H1 (cell line): ENCODE results near the gene HPS6. TPM values are rescaled to one million over a fixed set of nuclear protein-coding genes. Genes with fewer than 3 reads are reported as not detected.

ENCODE experiments used
- CTCF ChIA-PET: fragments of 300-600 bp; sonication (Branson Sonifier 250); formaldehyde crosslinking; loops from one replicate; lab custom pipeline; 2021; ENCODE audit not compliant: partially characterized antibody; lab: Charles Lee
- POLR2A ChIA-PET: fragments of 300-600 bp; sonication (Branson Sonifier 250); formaldehyde crosslinking; loops from one replicate; lab custom pipeline; 2021; ENCODE audit warnings: inconsistent platforms; ENCODE audit not compliant: partially characterized antibody; lab: Charles Lee
- DNase-seq, 2 experiments: peaks; one replicate each; pipeline versions ENCODE4 v3.0.0 to v3.0.0-alpha.2; 2010 to 2022; ENCODE audit warnings: low spot score in 2 of 2, low read depth in 1 of 2, mixed read lengths in 1 of 2
- FAIRE-seq: peaks from 2 replicates; lab custom pipeline; 2011; peaks lifted over from hg19 to GRCh38; lab: Jason Lieb, UNC
- H2AFZ ChIP-seq: 2 replicates; pipeline ENCODE4 v1.8.1; 2012; ENCODE audit warnings: low read length, inconsistent platforms
- H2AK5ac ChIP-seq: 2 replicates; pipeline ENCODE4 v1.6.1; 2013; ENCODE audit warnings: low read depth, low read length
- H2BK120ac ChIP-seq: replicated peaks from 2 replicates; pipeline ENCODE3; 2013; ENCODE audit warnings: low read depth, low read length, inconsistent platforms
- H2BK12ac ChIP-seq: 2 replicates; pipeline ENCODE4 v1.6.1; 2013; ENCODE audit warnings: low read depth, low read length
- H2BK15ac ChIP-seq: 2 replicates; pipeline ENCODE4 v1.6.1; 2013; ENCODE audit warnings: low read length
- H2BK20ac ChIP-seq: 2 replicates; pipeline ENCODE4 v1.6.1; 2013; ENCODE audit warnings: low read length
- H2BK5ac ChIP-seq: 2 replicates; pipeline ENCODE4 v1.6.1; 2013; ENCODE audit warnings: low read depth, low read length
- H3K14ac ChIP-seq: 2 replicates; pipeline ENCODE4 v1.6.1; 2013; ENCODE audit warnings: inconsistent platforms; ENCODE audit not compliant: insufficient read length
- H3K18ac ChIP-seq: 2 replicates; pipeline ENCODE4 v1.6.1; 2013; ENCODE audit warnings: low read length; ENCODE audit errors: extremely low read depth
- H3K23ac ChIP-seq: 2 replicates; pipeline ENCODE4 v1.6.1; 2013; ENCODE audit warnings: inconsistent platforms; ENCODE audit not compliant: insufficient read length
- H3K23me2 ChIP-seq: 2 replicates; pipeline ENCODE4 v1.6.1; 2013; ENCODE audit warnings: low read depth, low read length
- H3K27ac ChIP-seq: 2 replicates; pipeline ENCODE4 v1.6.1; 2011; ENCODE audit warnings: low read depth, low read length, inconsistent platforms
- H3K27me3 ChIP-seq, 4 experiments: replicated peaks in 1 of 4; 1 replicate in 1 of 4; 2 replicates in 3 of 4; pipeline versions ENCODE4 v1.6.1 to v1.8.1; 2011 to 2013; ENCODE audit warnings: low read length in 3 of 4, mild to moderate bottlenecking in 3 of 4, inconsistent platforms in 2 of 4, mixed read lengths in 2 of 4, moderate library complexity in 1 of 4; ENCODE audit not compliant: control insufficient read depth in 3 of 4, insufficient read depth in 3 of 4; ENCODE audit errors: extremely low read depth in 1 of 4
- H3K36me3 ChIP-seq, 4 experiments: 2 replicates each; pipeline versions ENCODE4 v1.6.1 to v1.8.1; 2011 to 2013; ENCODE audit warnings: mild to moderate bottlenecking in 4 of 4, low read length in 3 of 4, moderate library complexity in 2 of 4, control low read depth in 1 of 4, inconsistent platforms in 1 of 4; ENCODE audit not compliant: insufficient read depth in 4 of 4, control insufficient read depth in 2 of 4
- H3K4ac ChIP-seq: replicated peaks from 2 replicates; pipeline ENCODE3; 2013; ENCODE audit warnings: low read length, low read depth, mixed read lengths, inconsistent platforms; ENCODE audit not compliant: insufficient read length
- H3K4me1 ChIP-seq, 4 experiments: replicated peaks in 1 of 4; 1 replicate in 1 of 4; 2 replicates in 3 of 4; pipeline versions ENCODE4 v1.6.1 to v1.8.1; 2011 to 2013; ENCODE audit warnings: low read length in 3 of 4, inconsistent platforms in 2 of 4, mixed read lengths in 1 of 4; ENCODE audit not compliant: insufficient read depth in 4 of 4, control insufficient read depth in 3 of 4
- H3K4me2 ChIP-seq, 2 experiments: 2 replicates each; pipeline versions ENCODE4 v1.6.1 to v1.8.1; 2011 to 2013; ENCODE audit warnings: low read depth in 2 of 2, low read length in 2 of 2, control low read depth in 1 of 2, inconsistent platforms in 1 of 2, mild to moderate bottlenecking in 1 of 2; ENCODE audit not compliant: insufficient read depth in 1 of 2
- H3K4me3 ChIP-seq, 4 experiments: fragments of 200-600, 300-600 bp in 1 of 4; sonication (generic), shearing (Covaris generic), sonication (Bioruptor Twin) in 1 of 4; 2 replicates each; pipeline versions ENCODE4 v1.5.1 to v1.8.1; 2011 to 2016; ENCODE audit warnings: low read length in 4 of 4, low read depth in 3 of 4, control low read depth in 2 of 4, inconsistent platforms in 2 of 4, mild to moderate bottlenecking in 2 of 4, mixed read lengths in 1 of 4, moderate library complexity in 1 of 4; ENCODE audit not compliant: insufficient read depth in 2 of 4; ENCODE audit errors: extremely low read depth in 1 of 4
- H3K56ac ChIP-seq: replicated peaks from 2 replicates; pipeline ENCODE3; 2013; ENCODE audit warnings: low read depth, mild to moderate bottlenecking, mixed read lengths, low read length, inconsistent platforms; ENCODE audit not compliant: insufficient read length
- H3K79me1 ChIP-seq: 2 replicates; pipeline ENCODE4 v1.6.1; 2013; ENCODE audit warnings: low read depth, low read length, control low read depth
- H3K79me2 ChIP-seq, 2 experiments: 2 replicates each; pipeline versions ENCODE4 v1.6.1 to v1.8.1; 2012 to 2013; ENCODE audit warnings: low read length in 2 of 2, mild to moderate bottlenecking in 2 of 2, inconsistent platforms in 1 of 2; ENCODE audit not compliant: insufficient read depth in 2 of 2, control insufficient read depth in 1 of 2
- H3K9ac ChIP-seq, 4 experiments: replicated peaks in 1 of 4; 1 replicate in 1 of 4; 2 replicates in 3 of 4; pipeline versions ENCODE4 v1.6.1 to v1.8.1; 2011 to 2013; ENCODE audit warnings: low read depth in 3 of 4, low read length in 3 of 4, control low read depth in 2 of 4, mild to moderate bottlenecking in 2 of 4, moderate library complexity in 2 of 4, inconsistent platforms in 1 of 4; ENCODE audit errors: extremely low read depth in 1 of 4
- H3K9me3 ChIP-seq, 2 experiments: 2 replicates each; pipeline versions ENCODE4 v1.6.1 to v1.8.1; 2012 to 2013; ENCODE audit warnings: mild to moderate bottlenecking in 2 of 2, moderate library complexity in 2 of 2, control low read depth in 1 of 2, inconsistent platforms in 1 of 2, low read depth in 1 of 2, low read length in 1 of 2, mixed read lengths in 1 of 2; ENCODE audit not compliant: insufficient read depth in 2 of 2
- H4K20me1 ChIP-seq, 2 experiments: replicated peaks in 1 of 2; 2 replicates each; pipeline versions ENCODE3 to v1.8.1; 2011 to 2013; ENCODE audit warnings: inconsistent platforms in 2 of 2, low read length in 2 of 2, mild to moderate bottlenecking in 1 of 2; ENCODE audit not compliant: insufficient read depth in 2 of 2, control insufficient read depth in 1 of 2
- H4K5ac ChIP-seq: 2 replicates; pipeline ENCODE4 v1.6.1; 2013; ENCODE audit warnings: low read length, low read depth, mixed read lengths, inconsistent platforms; ENCODE audit not compliant: insufficient read length
- H4K8ac ChIP-seq: 2 replicates; pipeline ENCODE4 v1.8.0; 2013; ENCODE audit warnings: mild to moderate bottlenecking, moderate library complexity, low read length, inconsistent platforms; ENCODE audit not compliant: insufficient read depth; ENCODE audit errors: extremely low read depth
- H4K91ac ChIP-seq: replicated peaks from 2 replicates; pipeline ENCODE3; 2013; ENCODE audit warnings: low read length, mixed read lengths, inconsistent platforms; ENCODE audit not compliant: insufficient read length
- HDAC2 ChIP-seq, 2 experiments: fragments of 300-600 bp in 1 of 2; sonication (generic) in 1 of 2; IDR thresholded peaks; 2 replicates each; pipeline ENCODE4 v1.6.1; 2011 to 2012; ENCODE audit warnings: low read depth in 2 of 2, low read length in 2 of 2, mild to moderate bottlenecking in 2 of 2, moderate library complexity in 2 of 2, borderline replicate concordance in 1 of 2, inconsistent platforms in 1 of 2
- HDAC6 ChIP-seq: IDR thresholded peaks from one replicate; pipeline ENCODE4 v1.7.1; 2012; ENCODE audit warnings: low read depth, mild to moderate bottlenecking, inconsistent platforms, low read length, moderate library complexity
- JUN ChIP-seq: IDR thresholded peaks from 2 replicates; pipeline ENCODE4 v1.6.1; 2011; ENCODE audit warnings: low read depth, mild to moderate bottlenecking, improper control_type of control experiment, low read length
- KDM5A ChIP-seq: fragments of 200-600 bp; IDR thresholded peaks from 2 replicates; pipeline ENCODE4 v1.7.1; 2012; ENCODE audit warnings: mild to moderate bottlenecking, low read length, inconsistent platforms, mixed read lengths
- SIN3A ChIP-seq, 2 experiments: IDR thresholded peaks in 1 of 2; conservative IDR thresholded peaks in 1 of 2; 2 replicates each; pipeline ENCODE4 v1.6.1; 2011 to 2012; ENCODE audit warnings: low read length in 2 of 2, improper control_type of control experiment in 1 of 2, low read depth in 1 of 2, mild to moderate bottlenecking in 1 of 2
- TCF12 ChIP-seq: IDR thresholded peaks from 2 replicates; pipeline ENCODE4 v1.6.1; 2011; ENCODE audit warnings: low read depth, mild to moderate bottlenecking, low read length
- WGBS, 2 experiments: shearing (Covaris generic) in 1 of 2; methylation state at CpG; one replicate each; pipeline versions ENCODE4 v1.1.6 to v1.1.7; 2013 to 2015; ENCODE audit warnings: low lambda C conversion rate in 2 of 2, mixed read lengths in 2 of 2, inconsistent platforms in 1 of 2, low coverage in 1 of 2, missing lambda C conversion rate in 1 of 2; ENCODE audit not compliant: insufficient replicate concordance in 2 of 2, insufficient coverage in 1 of 2, insufficient read length in 1 of 2; ENCODE audit errors: extremely low coverage in 1 of 2, missing lambda C conversion rate in 1 of 2; 5-methylcytosine and 5-hydroxymethylcytosine counted together
- polyA plus RNA-seq, 7 experiments: library from polyadenylated mRNA; depleted of rRNA in 3 of 7; stranded (reverse) in 5 of 7; unstranded in 2 of 7; fragments of >200 nt in 5 of 7; fragments of 200-250 nt in 2 of 7; gene quantifications; 1 replicate in 5 of 7; 2 replicates in 1 of 7; 4 replicates in 1 of 7; pipeline versions ENCODE4 v1.2.1 to v1.2.3, GENCODE V29; 2011 to 2013; ENCODE audit warnings: missing spikeins in 2 of 7, mixed read lengths in 2 of 7
- total RNA-seq: library from RNA; stranded (reverse); fragmentation: NEBNext Ultra II Directional; extraction: Animal tissue kit (Norgen Biotek cat#: 25700); gene quantifications from 2 replicates; pipeline ENCODE4 v1.2.1, GENCODE V29; 2021
- TF ChIP-seq, protein P1 (sequence below), 3 experiments: IDR thresholded peaks; 1 replicate in 2 of 3; 2 replicates in 1 of 3; pipeline versions ENCODE4 v1.5.1 to v1.6.1; 2011; ENCODE audit warnings: low read length in 3 of 3, mild to moderate bottlenecking in 3 of 3, inconsistent platforms in 2 of 3, low read depth in 1 of 3, moderate library complexity in 1 of 3; ENCODE audit not compliant: insufficient read depth in 1 of 3; ENCODE audit errors: control extremely low read depth in 1 of 3

HPS6 gene
- total and polyA plus RNA-seq, 2 of the 8 experiments (the other 6 are each of a cell fraction or from before 2014, with no cell fraction given) = 10.2 to 17.7 TPM

DNA sequence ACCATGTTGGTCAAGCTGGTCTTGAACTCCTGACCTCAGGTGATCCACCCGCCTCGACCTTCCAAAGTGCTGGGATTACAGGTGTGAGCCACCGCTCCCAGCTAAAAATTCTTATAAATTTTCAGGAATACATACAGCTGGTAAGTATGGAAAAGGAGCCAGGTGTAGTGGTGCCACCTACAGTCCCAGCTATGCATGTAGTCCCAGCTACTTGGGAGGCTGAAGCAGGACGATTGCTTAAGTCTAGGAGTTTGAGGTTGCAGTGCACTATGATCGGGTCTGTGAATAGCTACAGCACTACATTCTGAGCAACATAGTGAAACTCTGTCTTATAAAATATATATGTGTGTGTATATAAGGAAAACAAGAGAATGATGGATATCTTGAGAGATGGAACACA is 36.0 kb downstream of the HPS6 start:
- POLR2A ChIA-PET = interaction anchor here (0.7 to 4.9 kb wide), 13 partner anchors 8 to 63 kb away, joined by 3 to 34 read pairs (median 5); partner anchors contain the start of gene LDB1
- Histone ChIP-seq H3K27ac (no peak overlapping the region), H3K4me3 (no peak overlapping the region), H3K79me1 (no peaks in the 10 kb centered on the region), H2BK15ac (no peak overlapping the region), H3K14ac (no peak overlapping the region), H3K23ac (no peak overlapping the region), H3K36me3 (peaks cover 0 to 18% (median 0%) of the 10 kb centered on the region in 4 experiments; a peak in 5 of 8 replicates), H4K91ac (no peak overlapping the region), H3K23me2 (no peaks in the 10 kb centered on the region), H3K9me3 (no peaks in the 10 kb centered on the region), H3K9ac (no peak overlapping the region), H4K8ac (no peak overlapping the region), H3K18ac (no peak overlapping the region), H4K5ac (no peak overlapping the region), H2BK12ac (no peak overlapping the region), H2AK5ac (no peak overlapping the region), H3K4me2 (no peak overlapping the region), H4K20me1 (no peaks in the 10 kb centered on the region), H3K4me1 (no peaks in the 10 kb centered on the region), H2BK5ac (no peak overlapping the region), H3K79me2 (no peaks in the 10 kb centered on the region), H2AFZ (no peak overlapping the region), H3K56ac (no peak overlapping the region), H2BK20ac (no peak overlapping the region), H3K27me3 (no peaks in the 10 kb centered on the region), H3K4ac (no peak overlapping the region), H2BK120ac (no peak overlapping the region)
- CTCF ChIA-PET = interaction anchor here (0.7 to 8.7 kb wide), 14 partner anchors 10 to 266 kb away, joined by 3 to 86 read pairs (median 3); no protein-coding TSS in a partner anchor
- DNase-seq (no peak), FAIRE-seq (no peak)
- 87% methylated on average over 5 of the region's 5 CpGs; no CpG with 5 or more reads in 1 of the 2 experiments for WGBS, 2 experiments
- TF ChIP-seq HDAC2 (IDR thresholded peaks at IDR 0.05; ENCODE audit: borderline replicate concordance in 1 of 2, low read depth in 2 of 2, low read length in 2 of 2) (no peak), KDM5A (no peak), HDAC6 (no peak), SIN3A (conservative IDR thresholded peaks at IDR 0.05 in 1 of 2, IDR thresholded peaks at IDR 0.05 in 1 of 2; ENCODE audit: low read depth in 1 of 2, low read length in 2 of 2) (no peak), TCF12 (no peak), JUN (no peak)
- TF ChIP-seq, protein P1, sequence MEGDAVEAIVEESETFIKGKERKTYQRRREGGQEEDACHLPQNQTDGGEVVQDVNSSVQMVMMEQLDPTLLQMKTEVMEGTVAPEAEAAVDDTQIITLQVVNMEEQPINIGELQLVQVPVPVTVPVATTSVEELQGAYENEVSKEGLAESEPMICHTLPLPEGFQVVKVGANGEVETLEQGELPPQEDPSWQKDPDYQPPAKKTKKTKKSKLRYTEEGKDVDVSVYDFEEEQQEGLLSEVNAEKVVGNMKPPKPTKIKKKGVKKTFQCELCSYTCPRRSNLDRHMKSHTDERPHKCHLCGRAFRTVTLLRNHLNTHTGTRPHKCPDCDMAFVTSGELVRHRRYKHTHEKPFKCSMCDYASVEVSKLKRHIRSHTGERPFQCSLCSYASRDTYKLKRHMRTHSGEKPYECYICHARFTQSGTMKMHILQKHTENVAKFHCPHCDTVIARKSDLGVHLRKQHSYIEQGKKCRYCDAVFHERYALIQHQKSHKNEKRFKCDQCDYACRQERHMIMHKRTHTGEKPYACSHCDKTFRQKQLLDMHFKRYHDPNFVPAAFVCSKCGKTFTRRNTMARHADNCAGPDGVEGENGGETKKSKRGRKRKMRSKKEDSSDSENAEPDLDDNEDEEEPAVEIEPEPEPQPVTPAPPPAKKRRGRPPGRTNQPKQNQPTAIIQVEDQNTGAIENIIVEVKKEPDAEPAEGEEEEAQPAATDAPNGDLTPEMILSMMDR (IDR thresholded peaks at IDR 0.05; ENCODE audit: control extremely low read depth in 1 of 3, insufficient read depth in 1 of 3, low read depth in 1 of 3, low read length in 3 of 3) = peak in 2 of 3 experiments; percentile 13 to 28; a peak in 2 of 4 replicates
